ENCODE measurements around the gene SHFL. TPM values are rescaled to one million over a fixed set of nuclear protein-coding genes. Genes with fewer than 3 reads are reported as not detected.

Gene SHFL
- total RNA-seq, 1 experiment from 2014 or later, result 17.4 TPM

DNA sequence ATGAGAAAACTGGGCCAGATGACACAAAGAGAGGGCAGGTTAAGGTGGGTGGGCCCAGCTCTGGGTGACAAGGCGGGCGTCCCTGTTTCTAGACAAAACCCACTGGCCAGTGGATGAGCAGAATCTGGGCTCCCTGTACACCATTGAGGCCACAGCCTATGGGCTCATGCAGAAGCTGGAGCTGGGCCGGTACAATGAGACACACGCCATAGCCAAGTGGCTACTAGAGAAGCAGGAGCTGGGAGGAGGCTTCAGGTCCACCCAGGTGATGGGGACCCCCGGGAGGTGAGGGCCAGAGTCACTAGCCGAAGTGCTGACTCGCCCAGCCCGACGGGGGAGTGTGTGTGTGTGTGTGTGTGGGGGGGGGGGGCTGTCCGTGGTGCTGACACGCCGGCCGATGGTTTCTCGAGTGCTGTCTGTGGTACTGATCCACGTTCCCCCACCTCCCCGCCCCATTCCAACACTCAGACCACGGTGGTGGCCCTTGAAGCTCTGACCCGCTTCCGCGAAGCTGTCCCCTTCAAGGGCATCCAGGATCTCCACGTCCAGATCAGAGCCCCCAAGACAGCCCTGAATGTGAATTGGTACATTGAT, 24.3 kb upstream of the SHFL start:
- TF ChIP-seq REST (IDR thresholded peaks at IDR 0.05; ENCODE audit: insufficient read depth in 1 of 2, low read depth in 2 of 2, low read length in 1 of 2), result peak; percentile 81 to 90
- TF ChIP-seq TCF7L2 (IDR thresholded peaks at IDR 0.05; ENCODE audit: low read depth, low read length), result no peak
- H3K4me1 ChIP-seq (ENCODE audit: control insufficient read depth, insufficient read depth, low read length), result no peaks in the 10 kb centered on the region
- intact Hi-C loops (cut with micrococcal nuclease; ENCODE audit: unreplicated experiment), result no loop called here
- in situ Hi-C loops (cut with HindIII; ENCODE audit: low pct_unique_long_range_greater_than_20kb, low sequenced_read_pairs), result no loop called here
- no peak overlapping the region for H3K4me3 ChIP-seq (ENCODE audit: low read depth in 2 of 2, low read length in 2 of 2)
- DNase-seq (ENCODE audit: low read depth, low spot score) (no peak), ATAC-seq (no peak)
- H3K36me3 ChIP-seq (ENCODE audit: control insufficient read depth, insufficient read depth, low read length), result no peaks in the 10 kb centered on the region
- no peaks in the 10 kb centered on the region for H3K27me3 ChIP-seq (ENCODE audit: control insufficient read depth, insufficient read depth, low read length)
- ChIA-PET CTCF (no interaction called here), POLR2A (interaction anchor here (0.7 kb wide), 1 partner anchor 62 kb away, joined by 6 read pairs; no protein-coding TSS in a partner anchor)
- no peaks in the 10 kb centered on the region for H3K9me3 ChIP-seq (ENCODE audit: control insufficient read depth, insufficient read depth, low read depth, low read length)
- H3K27ac ChIP-seq (ENCODE audit: low read length), result no peak overlapping the region
- BruUV-seq (replicated peaks), result no TSS peak

DNA sequence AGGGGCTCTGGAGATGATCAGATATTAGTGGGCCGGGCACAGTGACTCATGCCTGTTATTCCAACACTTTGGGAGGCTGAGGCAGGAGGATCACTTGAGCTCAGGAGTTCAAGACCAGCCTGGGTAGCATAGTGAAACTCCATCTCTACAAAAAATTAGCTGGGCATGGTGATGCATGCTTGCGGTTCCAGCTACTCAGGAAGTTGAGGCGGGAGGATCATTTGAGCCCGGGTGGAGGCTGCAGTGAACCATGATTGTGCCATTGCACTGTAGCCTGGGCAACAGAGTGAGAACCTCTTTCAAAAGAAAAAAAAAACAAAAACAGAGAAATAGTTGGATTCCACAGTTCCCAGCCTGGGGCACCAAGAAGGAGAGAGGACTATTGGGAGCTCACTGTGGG, 17.9 kb upstream of the SHFL start:
- BruUV-seq (replicated peaks), result no TSS peak
- Histone ChIP-seq H3K9me3 (ENCODE audit: control insufficient read depth, insufficient read depth, low read depth, low read length) (no peaks in the 10 kb centered on the region), H3K27ac (ENCODE audit: low read length) (no peak overlapping the region), H3K4me1 (ENCODE audit: control insufficient read depth, insufficient read depth, low read length) (no peaks in the 10 kb centered on the region), H3K27me3 (ENCODE audit: control insufficient read depth, insufficient read depth, low read length) (no peaks in the 10 kb centered on the region), H3K36me3 (ENCODE audit: control insufficient read depth, insufficient read depth, low read length) (no peaks in the 10 kb centered on the region), H3K4me3 (ENCODE audit: low read depth in 2 of 2, low read length in 2 of 2) (no peak overlapping the region)
- intact Hi-C loops (cut with micrococcal nuclease; ENCODE audit: unreplicated experiment), result no loop called here
- ChIA-PET POLR2A (no interaction called here), CTCF (no interaction called here)
- DNase-seq (ENCODE audit: low read depth, low spot score) (no peak), ATAC-seq (no peak)
- TF ChIP-seq REST (IDR thresholded peaks at IDR 0.05; ENCODE audit: insufficient read depth in 1 of 2, low read depth in 2 of 2, low read length in 1 of 2), result no peak
- TF ChIP-seq POLR2AphosphoS5 (IDR thresholded peaks at IDR 0.05; ENCODE audit: low read depth, low read length), result no peak
- no peak for TF ChIP-seq TCF7L2 (IDR thresholded peaks at IDR 0.05; ENCODE audit: low read depth, low read length)
- no peak for TF ChIP-seq SIN3A (IDR thresholded peaks at IDR 0.05; ENCODE audit: borderline replicate concordance, insufficient read depth, low read depth, low read length)
- in situ Hi-C loops (cut with HindIII; ENCODE audit: low pct_unique_long_range_greater_than_20kb, low sequenced_read_pairs), result no loop called here

DNA sequence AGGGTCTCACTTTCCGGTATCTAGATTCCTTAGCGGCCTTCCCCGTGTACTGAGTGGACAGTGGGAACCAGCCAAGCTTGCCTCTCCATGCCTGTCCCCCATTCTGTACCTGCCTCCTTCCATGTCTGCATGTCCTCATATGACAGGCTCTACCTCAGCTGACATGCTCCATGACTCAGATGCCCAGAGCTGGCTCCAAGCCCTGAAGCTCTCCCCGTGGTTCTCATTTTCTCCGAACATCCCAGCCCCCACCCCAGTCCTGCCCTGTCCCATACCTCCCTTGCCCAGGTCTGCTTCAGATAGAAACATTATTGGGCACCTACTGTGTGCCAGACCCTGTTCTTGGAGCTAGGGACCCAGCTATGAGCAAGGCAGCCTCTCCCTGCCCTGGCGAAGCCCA, 17.1 kb upstream of the SHFL start:
- TF ChIP-seq POLR2AphosphoS5 (IDR thresholded peaks at IDR 0.05; ENCODE audit: low read depth, low read length), result no peak
- TF ChIP-seq, protein P1, sequence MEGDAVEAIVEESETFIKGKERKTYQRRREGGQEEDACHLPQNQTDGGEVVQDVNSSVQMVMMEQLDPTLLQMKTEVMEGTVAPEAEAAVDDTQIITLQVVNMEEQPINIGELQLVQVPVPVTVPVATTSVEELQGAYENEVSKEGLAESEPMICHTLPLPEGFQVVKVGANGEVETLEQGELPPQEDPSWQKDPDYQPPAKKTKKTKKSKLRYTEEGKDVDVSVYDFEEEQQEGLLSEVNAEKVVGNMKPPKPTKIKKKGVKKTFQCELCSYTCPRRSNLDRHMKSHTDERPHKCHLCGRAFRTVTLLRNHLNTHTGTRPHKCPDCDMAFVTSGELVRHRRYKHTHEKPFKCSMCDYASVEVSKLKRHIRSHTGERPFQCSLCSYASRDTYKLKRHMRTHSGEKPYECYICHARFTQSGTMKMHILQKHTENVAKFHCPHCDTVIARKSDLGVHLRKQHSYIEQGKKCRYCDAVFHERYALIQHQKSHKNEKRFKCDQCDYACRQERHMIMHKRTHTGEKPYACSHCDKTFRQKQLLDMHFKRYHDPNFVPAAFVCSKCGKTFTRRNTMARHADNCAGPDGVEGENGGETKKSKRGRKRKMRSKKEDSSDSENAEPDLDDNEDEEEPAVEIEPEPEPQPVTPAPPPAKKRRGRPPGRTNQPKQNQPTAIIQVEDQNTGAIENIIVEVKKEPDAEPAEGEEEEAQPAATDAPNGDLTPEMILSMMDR (IDR thresholded peaks at IDR 0.05), result no peak
- TF ChIP-seq TCF7L2 (IDR thresholded peaks at IDR 0.05; ENCODE audit: low read depth, low read length), result no peak
- TF ChIP-seq SIN3A (IDR thresholded peaks at IDR 0.05; ENCODE audit: borderline replicate concordance, insufficient read depth, low read depth, low read length), result no peak
- no peak for TF ChIP-seq REST (IDR thresholded peaks at IDR 0.05; ENCODE audit: insufficient read depth in 1 of 2, low read depth in 2 of 2, low read length in 1 of 2)
- no peak for ATAC-seq

More for the DNA sequence above, 17.1 kb upstream of the SHFL start:
- ChIA-PET POLR2A (no interaction called here), CTCF (no interaction called here)
- DNase-seq (ENCODE audit: low read depth, low spot score), result no peak
- no peak overlapping the region for H3K27ac ChIP-seq (ENCODE audit: low read length)
- no peak overlapping the region for H3K4me3 ChIP-seq (ENCODE audit: low read depth in 2 of 2, low read length in 2 of 2)
- H3K27me3 ChIP-seq (ENCODE audit: control insufficient read depth, insufficient read depth, low read length), result no peaks in the 10 kb centered on the region
- intact Hi-C loops (cut with micrococcal nuclease; ENCODE audit: unreplicated experiment), result no loop called here
- H3K36me3 ChIP-seq (ENCODE audit: control insufficient read depth, insufficient read depth, low read length), result no peaks in the 10 kb centered on the region
- in situ Hi-C loops (cut with HindIII; ENCODE audit: low pct_unique_long_range_greater_than_20kb, low sequenced_read_pairs), result no loop called here
- H3K9me3 ChIP-seq (ENCODE audit: control insufficient read depth, insufficient read depth, low read depth, low read length), result no peaks in the 10 kb centered on the region
- no TSS peak for BruUV-seq (replicated peaks)
- no peaks in the 10 kb centered on the region for H3K4me1 ChIP-seq (ENCODE audit: control insufficient read depth, insufficient read depth, low read length)
